Lower lobe of right lung (tissue), 2 donors: ENCODE measurements around the gene SMAD6. TPM values are rescaled to one million over a fixed set of nuclear protein-coding genes. Genes with fewer than 3 reads are reported as not detected.
A peak's percentile ranks its signal among the peaks of the same experiment; 100 is the strongest.

Experiments used
- ATAC-seq, 2 donors: fragments of 200-7000 bp; cut with Tn5 transposase; one replicate each; pipeline ENCODE4 v1.9.1; 2020 to 2022; ENCODE audit warnings: mild to moderate bottlenecking in 2 of 2, moderate library complexity in 2 of 2
- DNase-seq: peaks from one replicate; pipeline ENCODE4 v3.0.0-alpha.2; 2020
- H3K27ac ChIP-seq: fragments of 200-600 bp; one replicate; pipeline ENCODE4 v1.8.0; 2022
- H3K27me3 ChIP-seq: fragments of 200-600 bp; one replicate; pipeline ENCODE4 v1.8.0; 2022; ENCODE audit warnings: low read depth
- H3K36me3 ChIP-seq: fragments of 200-600 bp; one replicate; pipeline ENCODE4 v1.8.0; 2022; ENCODE audit warnings: mild to moderate bottlenecking
- H3K4me1 ChIP-seq: fragments of 200-600 bp; one replicate; pipeline ENCODE4 v1.8.0; 2022
- H3K4me3 ChIP-seq: fragments of 200-600 bp; one replicate; pipeline ENCODE4 v1.8.0; 2022; ENCODE audit warnings: mild to moderate bottlenecking
- H3K9me3 ChIP-seq: fragments of 200-600 bp; one replicate; pipeline ENCODE4 v1.8.0; 2022
- intact Hi-C: fragments of 100-400 bp; cut with DNase I; formaldehyde crosslinking; loops from one replicate; pipeline ENCODE4 v1.11.0; 2022
- total RNA-seq: library from RNA; stranded (reverse); fragmentation: NEBNext Ultra II Directional; extraction: Animal tissue kit (Norgen Biotek cat#: 25700); gene quantifications from one replicate; pipeline ENCODE4 v1.2.1, GENCODE V29; 2021
- TF ChIP-seq, protein P1 (sequence below): fragments of 200-600 bp; IDR thresholded peaks from one replicate; pipeline ENCODE4 v1.8.0; 2022; ENCODE audit warnings: antibody characterized with exemption, mild to moderate bottlenecking
- donor health status: DM: no; HTN: yes; CAD: no; lungs with severe emphysema.

SMAD6 gene
- total RNA-seq, 1 donor from 2014 or later: 159 TPM

DNA sequence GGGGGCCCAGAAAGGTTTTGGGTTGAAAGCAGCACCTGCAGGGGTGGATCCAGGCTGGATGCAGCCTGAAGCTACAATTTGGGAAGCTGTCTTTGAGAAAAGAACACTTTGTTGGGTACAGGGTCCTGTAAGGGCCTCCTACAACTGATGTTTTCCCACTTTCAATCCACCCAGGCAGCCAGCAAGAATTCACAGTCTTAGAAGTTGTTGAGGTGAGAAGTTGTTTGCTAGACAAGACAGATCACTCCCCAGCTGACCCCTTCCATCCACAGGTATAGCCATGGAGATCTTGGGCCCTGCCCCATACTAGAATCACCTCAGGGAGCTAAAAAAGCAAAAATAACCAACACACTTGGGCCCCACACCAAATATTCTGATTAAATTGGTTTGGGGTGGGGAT is 10.3 kb upstream of the SMAD6 start:
- TF ChIP-seq, protein P1, sequence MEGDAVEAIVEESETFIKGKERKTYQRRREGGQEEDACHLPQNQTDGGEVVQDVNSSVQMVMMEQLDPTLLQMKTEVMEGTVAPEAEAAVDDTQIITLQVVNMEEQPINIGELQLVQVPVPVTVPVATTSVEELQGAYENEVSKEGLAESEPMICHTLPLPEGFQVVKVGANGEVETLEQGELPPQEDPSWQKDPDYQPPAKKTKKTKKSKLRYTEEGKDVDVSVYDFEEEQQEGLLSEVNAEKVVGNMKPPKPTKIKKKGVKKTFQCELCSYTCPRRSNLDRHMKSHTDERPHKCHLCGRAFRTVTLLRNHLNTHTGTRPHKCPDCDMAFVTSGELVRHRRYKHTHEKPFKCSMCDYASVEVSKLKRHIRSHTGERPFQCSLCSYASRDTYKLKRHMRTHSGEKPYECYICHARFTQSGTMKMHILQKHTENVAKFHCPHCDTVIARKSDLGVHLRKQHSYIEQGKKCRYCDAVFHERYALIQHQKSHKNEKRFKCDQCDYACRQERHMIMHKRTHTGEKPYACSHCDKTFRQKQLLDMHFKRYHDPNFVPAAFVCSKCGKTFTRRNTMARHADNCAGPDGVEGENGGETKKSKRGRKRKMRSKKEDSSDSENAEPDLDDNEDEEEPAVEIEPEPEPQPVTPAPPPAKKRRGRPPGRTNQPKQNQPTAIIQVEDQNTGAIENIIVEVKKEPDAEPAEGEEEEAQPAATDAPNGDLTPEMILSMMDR: no peak
- intact Hi-C loops: no loop called here
- Histone ChIP-seq H3K36me3 (no peaks in the 10 kb centered on the region), H3K9me3 (no peaks in the 10 kb centered on the region), H3K4me3 (no peak overlapping the region), H3K4me1 (peaks cover 12% of the 10 kb centered on the region), H3K27ac (peak overlapping the region; percentile 59), H3K27me3 (no peaks in the 10 kb centered on the region)
- DNase-seq (no peak), ATAC-seq (no peak)

DNA sequence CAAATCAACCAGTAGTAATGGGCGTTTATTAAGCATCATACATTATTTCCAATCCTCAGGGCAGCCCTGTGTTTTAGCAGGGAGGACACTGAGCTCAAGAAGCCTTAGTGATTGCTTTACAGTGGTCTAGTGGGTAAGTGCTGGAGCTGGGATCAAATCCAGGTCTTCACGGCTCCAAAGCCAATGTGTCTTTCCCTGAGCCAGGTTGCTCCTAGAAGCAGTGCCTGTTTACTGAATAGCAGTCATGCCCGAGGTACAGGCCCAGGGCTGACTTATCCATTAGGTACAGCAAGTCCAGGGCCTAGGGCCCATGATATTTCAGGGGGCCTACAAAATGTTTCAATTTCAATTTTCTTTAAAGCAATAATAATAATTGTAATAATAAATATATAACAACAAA is 9.6 kb upstream of the SMAD6 start:
- ATAC-seq: no peak
- TF ChIP-seq, protein P1: no peak
- intact Hi-C loops: no loop called here
- no peak for DNase-seq
- peaks cover 12% of the 10 kb centered on the region for H3K4me1 ChIP-seq
- H3K36me3 ChIP-seq: no peaks in the 10 kb centered on the region
- H3K27me3 ChIP-seq: no peaks in the 10 kb centered on the region
- peak overlapping the region; percentile 59 for H3K27ac ChIP-seq
- H3K4me3 ChIP-seq: no peak overlapping the region
- no peaks in the 10 kb centered on the region for H3K9me3 ChIP-seq

DNA sequence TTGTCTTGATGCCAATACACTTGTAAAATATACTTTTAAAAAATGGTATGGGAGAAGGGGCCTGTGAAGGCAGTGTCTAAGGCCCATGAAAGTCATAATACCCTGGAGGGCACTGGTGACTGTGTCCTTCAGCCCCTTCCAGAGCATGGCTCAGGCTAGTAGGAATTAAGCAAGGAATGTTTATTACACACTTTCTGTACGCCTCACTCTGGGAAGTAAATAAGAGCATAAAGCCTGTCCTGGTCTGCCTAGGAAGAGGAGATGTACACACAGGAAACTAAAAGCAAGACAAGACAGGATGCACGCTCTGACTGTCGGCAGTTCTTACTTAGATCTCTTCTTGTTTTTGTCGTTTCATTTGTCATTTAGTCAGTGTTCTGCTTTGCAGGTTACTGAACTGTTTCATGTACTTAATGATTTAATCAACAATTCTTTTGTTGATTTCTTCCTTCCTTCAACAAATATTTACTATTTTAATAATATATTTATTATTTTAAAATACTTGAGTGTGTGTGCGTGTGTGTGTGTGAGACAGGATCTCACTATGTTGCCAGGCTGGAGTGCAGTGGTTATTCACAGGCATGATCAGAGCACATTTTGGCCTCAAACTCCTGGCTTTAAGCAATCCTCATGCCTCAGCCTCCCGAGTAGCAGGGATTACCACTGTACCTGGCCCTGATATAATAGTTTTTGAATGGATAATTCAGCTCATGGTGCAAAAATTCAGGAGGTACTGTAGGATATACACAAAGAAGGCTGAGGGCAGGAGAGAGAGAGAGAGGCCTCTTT is 9.0 kb upstream of the SMAD6 start:
- DNase-seq (no peak), ATAC-seq (no peak)
- Histone ChIP-seq H3K27me3 (no peaks in the 10 kb centered on the region), H3K4me1 (peaks cover 17% of the 10 kb centered on the region), H3K27ac (peak overlapping the region; percentile 59), H3K4me3 (no peak overlapping the region), H3K9me3 (no peaks in the 10 kb centered on the region), H3K36me3 (no peaks in the 10 kb centered on the region)
- intact Hi-C loops: no loop called here
- TF ChIP-seq, protein P1: no peak

DNA sequence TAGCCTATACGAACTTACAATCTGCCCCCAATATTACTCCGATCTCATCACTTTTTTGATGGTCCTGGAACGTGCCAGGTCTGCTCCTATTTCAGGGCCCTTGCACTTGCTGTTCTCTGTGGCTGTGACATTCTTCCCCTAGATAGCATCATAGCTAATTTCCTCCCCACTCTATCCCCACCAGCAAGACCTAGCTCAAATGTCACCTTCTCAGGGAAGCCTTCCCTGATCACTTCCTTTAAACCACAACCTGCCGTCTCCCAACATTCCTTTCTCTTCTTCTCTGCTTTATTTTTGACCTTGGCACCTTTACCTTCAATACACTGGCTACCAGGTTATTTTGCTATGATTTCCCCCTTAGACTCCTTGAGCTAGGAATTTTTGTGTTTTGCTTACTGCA is 5.3 kb upstream of the SMAD6 start:
- TF ChIP-seq, protein P1: no peak
- intact Hi-C loops: no loop called here
- ATAC-seq: no peak

DNA sequence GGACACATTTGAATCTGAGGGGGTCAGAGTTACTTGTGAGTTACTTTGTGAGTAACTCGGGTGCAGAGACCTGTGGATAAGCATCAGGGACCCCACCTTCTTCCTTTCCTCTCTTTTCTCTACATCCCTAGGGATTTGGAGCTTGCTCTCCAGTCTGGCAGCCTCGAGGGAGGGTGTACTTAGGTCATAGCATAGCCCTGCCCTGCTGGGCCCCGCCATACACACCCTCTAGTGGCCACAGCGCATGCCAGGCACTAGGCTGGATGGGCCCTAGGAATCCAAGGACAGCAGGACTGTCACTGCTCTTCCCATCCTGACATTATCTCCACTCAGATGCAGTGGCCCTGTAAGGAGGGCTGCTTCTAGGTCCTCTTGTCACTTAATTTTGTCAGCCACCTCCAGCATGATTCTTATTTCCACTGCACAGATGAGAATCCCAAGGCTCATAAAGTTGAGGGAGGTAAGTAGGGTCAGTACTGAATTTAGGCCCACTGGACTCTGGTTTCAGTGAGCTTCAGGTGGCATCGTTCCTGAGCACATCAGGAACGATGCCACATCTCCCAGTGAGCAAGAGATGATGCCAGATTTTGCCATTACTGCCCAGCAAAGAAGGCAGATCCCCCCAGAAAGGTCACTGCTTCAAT is 3.6 kb upstream of the SMAD6 start:
- no peaks in the 10 kb centered on the region for H3K9me3 ChIP-seq
- intact Hi-C loops: no loop called here
- ATAC-seq (peak in 1 of 2 donors; percentile 23), DNase-seq (peak; percentile 80)
- H3K27me3 ChIP-seq: no peaks in the 10 kb centered on the region
- TF ChIP-seq, protein P1: peak; percentile 86
- no peak overlapping the region for H3K27ac ChIP-seq
- H3K4me3 ChIP-seq: no peak overlapping the region
- H3K4me1 ChIP-seq: peaks cover 20% of the 10 kb centered on the region
- no peaks in the 10 kb centered on the region for H3K36me3 ChIP-seq

More for the DNA sequence above, 5.3 kb upstream of the SMAD6 start:
- H3K27me3 ChIP-seq: no peaks in the 10 kb centered on the region
- DNase-seq: no peak
- H3K4me1 ChIP-seq: peaks cover 28% of the 10 kb centered on the region
- H3K4me3 ChIP-seq: no peak overlapping the region
- no peaks in the 10 kb centered on the region for H3K36me3 ChIP-seq
- H3K27ac ChIP-seq: no peak overlapping the region
- H3K9me3 ChIP-seq: no peaks in the 10 kb centered on the region
